ENCODE results near the gene ADTRP. TPM values are rescaled to one million over a fixed set of nuclear protein-coding genes. Genes with fewer than 3 reads are reported as not detected.

Gene ADTRP
- total RNA-seq, 1 donor from 2014 or later = under 0.01 TPM

- Histone ChIP-seq H3K36me3 (ENCODE audit: control insufficient read depth in 3 of 3, insufficient read depth in 3 of 3, low read length in 3 of 3) (no peaks in the 10 kb centered on the region), H3K27me3 (ENCODE audit: control insufficient read depth in 3 of 3, insufficient read depth in 3 of 3, low read length in 3 of 3) (no peaks in the 10 kb centered on the region), H3K27ac (ENCODE audit: low read depth, low read length) (no peak overlapping the region), H3K4me3 (ENCODE audit: low read length in 3 of 3) (no peak overlapping the region), H3K9ac (ENCODE audit: low read depth in 1 of 3, low read length in 3 of 3) (no peak overlapping the region), H3K4me1 (ENCODE audit: control insufficient read depth in 3 of 3, insufficient read depth in 3 of 3, low read length in 3 of 3) (no peaks in the 10 kb centered on the region), H3K9me3 (ENCODE audit: control insufficient read depth in 3 of 3, low read length in 3 of 3) (no peaks in the 10 kb centered on the region)
Measured at GRCh38 chr6:11718463-11718862, 60.1 kb downstream of the ADTRP start.

- Histone ChIP-seq H3K9ac (ENCODE audit: low read depth in 1 of 3, low read length in 3 of 3) (no peak overlapping the region), H3K4me1 (ENCODE audit: control insufficient read depth in 3 of 3, insufficient read depth in 3 of 3, low read length in 3 of 3) (peaks cover 0 to 2% (median 1%) of the 10 kb centered on the region in 3 donors), H3K9me3 (ENCODE audit: control insufficient read depth in 3 of 3, low read length in 3 of 3) (no peaks in the 10 kb centered on the region), H3K27ac (ENCODE audit: low read depth, low read length) (no peak overlapping the region), H3K4me3 (ENCODE audit: low read length in 3 of 3) (no peak overlapping the region), H3K27me3 (ENCODE audit: control insufficient read depth in 3 of 3, insufficient read depth in 3 of 3, low read length in 3 of 3) (no peaks in the 10 kb centered on the region), H3K36me3 (ENCODE audit: control insufficient read depth in 3 of 3, insufficient read depth in 3 of 3, low read length in 3 of 3) (no peaks in the 10 kb centered on the region)
Measured at GRCh38 chr6:11718031-11718430, 60.6 kb downstream of the ADTRP start.

GRCh38 chr6:11714798-11715285 lies 63.8 kb downstream of the ADTRP start:
- H3K9ac ChIP-seq (ENCODE audit: low read depth in 1 of 3, low read length in 3 of 3) = no peak overlapping the region

GRCh38 chr6:11714116-11714797 lies 64.3 kb downstream of the ADTRP start:
- Histone ChIP-seq H3K27ac (ENCODE audit: low read depth, low read length) (no peak overlapping the region), H3K4me3 (ENCODE audit: low read length in 3 of 3) (no peak overlapping the region), H3K27me3 (ENCODE audit: control insufficient read depth in 3 of 3, insufficient read depth in 3 of 3, low read length in 3 of 3) (no peaks in the 10 kb centered on the region), H3K9me3 (ENCODE audit: control insufficient read depth in 3 of 3, low read length in 3 of 3) (no peaks in the 10 kb centered on the region), H3K9ac (ENCODE audit: low read depth in 1 of 3, low read length in 3 of 3) (no peak overlapping the region), H3K36me3 (ENCODE audit: control insufficient read depth in 3 of 3, insufficient read depth in 3 of 3, low read length in 3 of 3) (no peaks in the 10 kb centered on the region), H3K4me1 (ENCODE audit: control insufficient read depth in 3 of 3, insufficient read depth in 3 of 3, low read length in 3 of 3) (peaks cover 24 to 27% (median 26%) of the 10 kb centered on the region in 3 donors)

More at GRCh38 chr6:11714798-11715285, 63.8 kb downstream of the ADTRP start:
- Histone ChIP-seq H3K27me3 (ENCODE audit: control insufficient read depth in 3 of 3, insufficient read depth in 3 of 3, low read length in 3 of 3) (no peaks in the 10 kb centered on the region), H3K9me3 (ENCODE audit: control insufficient read depth in 3 of 3, low read length in 3 of 3) (no peaks in the 10 kb centered on the region), H3K4me3 (ENCODE audit: low read length in 3 of 3) (no peak overlapping the region), H3K36me3 (ENCODE audit: control insufficient read depth in 3 of 3, insufficient read depth in 3 of 3, low read length in 3 of 3) (no peaks in the 10 kb centered on the region), H3K27ac (ENCODE audit: low read depth, low read length) (no peak overlapping the region), H3K4me1 (ENCODE audit: control insufficient read depth in 3 of 3, insufficient read depth in 3 of 3, low read length in 3 of 3) (peaks cover 24 to 27% (median 26%) of the 10 kb centered on the region in 3 donors)

- Histone ChIP-seq H3K9me3 (ENCODE audit: control insufficient read depth in 3 of 3, low read length in 3 of 3) (no peaks in the 10 kb centered on the region), H3K9ac (ENCODE audit: low read depth in 1 of 3, low read length in 3 of 3) (no peak overlapping the region)
Measured at GRCh38 chr6:11712760-11713159, 65.8 kb downstream of the ADTRP start.

GRCh38 chr6:11711984-11712711 lies 66.5 kb downstream of the ADTRP start:
- Histone ChIP-seq H3K9ac (ENCODE audit: low read depth in 1 of 3, low read length in 3 of 3) (no peak overlapping the region), H3K4me3 (ENCODE audit: low read length in 3 of 3) (no peak overlapping the region), H3K4me1 (ENCODE audit: control insufficient read depth in 3 of 3, insufficient read depth in 3 of 3, low read length in 3 of 3) (peaks cover 24 to 27% (median 26%) of the 10 kb centered on the region in 3 donors), H3K9me3 (ENCODE audit: control insufficient read depth in 3 of 3, low read length in 3 of 3) (no peaks in the 10 kb centered on the region), H3K27me3 (ENCODE audit: control insufficient read depth in 3 of 3, insufficient read depth in 3 of 3, low read length in 3 of 3) (no peaks in the 10 kb centered on the region), H3K36me3 (ENCODE audit: control insufficient read depth in 3 of 3, insufficient read depth in 3 of 3, low read length in 3 of 3) (no peaks in the 10 kb centered on the region), H3K27ac (ENCODE audit: low read depth, low read length) (peak overlapping the region; percentile 79)

More at GRCh38 chr6:11712760-11713159, 65.8 kb downstream of the ADTRP start:
- H3K4me3 ChIP-seq (ENCODE audit: low read length in 3 of 3) = peak overlapping the region in 1 of 3 donors; percentile 40
- H3K36me3 ChIP-seq (ENCODE audit: control insufficient read depth in 3 of 3, insufficient read depth in 3 of 3, low read length in 3 of 3) = no peaks in the 10 kb centered on the region
- H3K27ac ChIP-seq (ENCODE audit: low read depth, low read length) = peak overlapping the region; percentile 79
- no peaks in the 10 kb centered on the region for H3K27me3 ChIP-seq (ENCODE audit: control insufficient read depth in 3 of 3, insufficient read depth in 3 of 3, low read length in 3 of 3)
- peaks cover 24 to 27% (median 26%) of the 10 kb centered on the region in 3 donors for H3K4me1 ChIP-seq (ENCODE audit: control insufficient read depth in 3 of 3, insufficient read depth in 3 of 3, low read length in 3 of 3)

- Histone ChIP-seq H3K4me3 (ENCODE audit: low read length in 3 of 3) (peak overlapping the region; percentile 29 to 49 (median 30)), H3K27me3 (ENCODE audit: control insufficient read depth in 3 of 3, insufficient read depth in 3 of 3, low read length in 3 of 3) (no peaks in the 10 kb centered on the region), H3K9ac (ENCODE audit: low read depth in 1 of 3, low read length in 3 of 3) (peak overlapping the region in 2 of 3 donors; percentile 43 to 70), H3K9me3 (ENCODE audit: control insufficient read depth in 3 of 3, low read length in 3 of 3) (no peaks in the 10 kb centered on the region), H3K36me3 (ENCODE audit: control insufficient read depth in 3 of 3, insufficient read depth in 3 of 3, low read length in 3 of 3) (no peaks in the 10 kb centered on the region), H3K4me1 (ENCODE audit: control insufficient read depth in 3 of 3, insufficient read depth in 3 of 3, low read length in 3 of 3) (peaks cover 24 to 27% (median 26%) of the 10 kb centered on the region in 3 donors), H3K27ac (ENCODE audit: low read depth, low read length) (peak overlapping the region; percentile 79)
Measured at GRCh38 chr6:11711003-11711983, 67.3 kb downstream of the ADTRP start.

GRCh38 chr6:11710311-11710761 lies 68.3 kb downstream of the ADTRP start:
- H3K27me3 ChIP-seq (ENCODE audit: control insufficient read depth in 3 of 3, insufficient read depth in 3 of 3, low read length in 3 of 3) = no peaks in the 10 kb centered on the region
- H3K9me3 ChIP-seq (ENCODE audit: control insufficient read depth in 3 of 3, low read length in 3 of 3) = no peaks in the 10 kb centered on the region
- no peak overlapping the region for H3K27ac ChIP-seq (ENCODE audit: low read depth, low read length)
- peaks cover 24 to 27% (median 26%) of the 10 kb centered on the region in 3 donors for H3K4me1 ChIP-seq (ENCODE audit: control insufficient read depth in 3 of 3, insufficient read depth in 3 of 3, low read length in 3 of 3)
- H3K9ac ChIP-seq (ENCODE audit: low read depth in 1 of 3, low read length in 3 of 3) = no peak overlapping the region
- H3K36me3 ChIP-seq (ENCODE audit: control insufficient read depth in 3 of 3, insufficient read depth in 3 of 3, low read length in 3 of 3) = no peaks in the 10 kb centered on the region
- no peak overlapping the region for H3K4me3 ChIP-seq (ENCODE audit: low read length in 3 of 3)

- no peak overlapping the region for H3K9ac ChIP-seq (ENCODE audit: low read depth in 1 of 3, low read length in 3 of 3)
- H3K9me3 ChIP-seq (ENCODE audit: control insufficient read depth in 3 of 3, low read length in 3 of 3) = no peaks in the 10 kb centered on the region
- peaks cover 8 to 13% (median 10%) of the 10 kb centered on the region in 3 donors for H3K4me1 ChIP-seq (ENCODE audit: control insufficient read depth in 3 of 3, insufficient read depth in 3 of 3, low read length in 3 of 3)
- no peaks in the 10 kb centered on the region for H3K27me3 ChIP-seq (ENCODE audit: control insufficient read depth in 3 of 3, insufficient read depth in 3 of 3, low read length in 3 of 3)
- no peaks in the 10 kb centered on the region for H3K36me3 ChIP-seq (ENCODE audit: control insufficient read depth in 3 of 3, insufficient read depth in 3 of 3, low read length in 3 of 3)
- H3K4me3 ChIP-seq (ENCODE audit: low read length in 3 of 3) = no peak overlapping the region
- H3K27ac ChIP-seq (ENCODE audit: low read depth, low read length) = no peak overlapping the region
Measured at GRCh38 chr6:11706171-11706570, 72.4 kb downstream of the ADTRP start.
